Osteoblast (primary cell): ENCODE measurements around the gene TMEM151B. TPM values are rescaled to one million over a fixed set of nuclear protein-coding genes. Genes with fewer than 3 reads are reported as not detected.

Source experiments
- DNase-seq: peaks from one replicate; pipeline ENCODE4 v3.0.0; 2011; ENCODE audit warnings: low spot score, mixed read lengths; ENCODE audit not compliant: insufficient read length; ENCODE audit errors: missing footprints
- H2AFZ ChIP-seq: 2 replicates; pipeline ENCODE4 v1.6.0; 2011; ENCODE audit warnings: mild to moderate bottlenecking, low read length
- H3K27ac ChIP-seq: 2 replicates; pipeline ENCODE4 v1.5.1; 2011; ENCODE audit warnings: mild to moderate bottlenecking, low read depth, low read length, moderate library complexity
- H3K27me3 ChIP-seq: 2 replicates; pipeline ENCODE4 v1.6.0; 2012; ENCODE audit warnings: mild to moderate bottlenecking, control low read depth, inconsistent platforms, low read length, moderate library complexity; ENCODE audit not compliant: insufficient read depth
- H3K36me3 ChIP-seq: 2 replicates; pipeline ENCODE4 v1.5.1; 2011; ENCODE audit warnings: mild to moderate bottlenecking, low read length, control low read depth, moderate library complexity; ENCODE audit not compliant: insufficient read depth
- H3K4me1 ChIP-seq: 2 replicates; pipeline ENCODE4 v1.5.1; 2011; ENCODE audit warnings: mild to moderate bottlenecking, low read length, control low read depth, moderate library complexity; ENCODE audit not compliant: insufficient read depth
- H3K4me2 ChIP-seq: 2 replicates; pipeline ENCODE4 v1.6.0; 2011; ENCODE audit warnings: mild to moderate bottlenecking, low read length; ENCODE audit not compliant: insufficient read depth
- H3K4me3 ChIP-seq: fragments of 200-600 bp; sonication (generic); 3 replicates; pipeline ENCODE4 v1.5.1; 2012; ENCODE audit warnings: mild to moderate bottlenecking, low read length, inconsistent platforms; ENCODE audit not compliant: insufficient read depth
- H3K79me2 ChIP-seq: 2 replicates; pipeline ENCODE4 v1.6.0; 2012; ENCODE audit warnings: mild to moderate bottlenecking, low read length, control low read depth, inconsistent platforms; ENCODE audit not compliant: insufficient read depth
- H3K9me3 ChIP-seq: 2 replicates; pipeline ENCODE4 v1.5.1; 2011; ENCODE audit warnings: low read depth, low read length, control low read depth
- H4K20me1 ChIP-seq: 2 replicates; pipeline ENCODE4 v1.6.0; 2012; ENCODE audit warnings: mild to moderate bottlenecking, low read length, control low read depth; ENCODE audit not compliant: insufficient read depth
- CTCF ChIP-seq: IDR thresholded peaks from 2 replicates; pipeline ENCODE4 v1.5.1; 2011; ENCODE audit warnings: mild to moderate bottlenecking, low read depth, low read length, moderate library complexity; ENCODE audit errors: extremely low read depth
- total RNA-seq: library from RNA; depleted of rRNA; stranded (reverse); fragments of >200 nt; gene quantifications from 2 replicates; pipeline ENCODE4 v1.2.3, GENCODE V29; 2012

TMEM151B gene
- total RNA-seq, 1 donor, result not detected

DNA sequence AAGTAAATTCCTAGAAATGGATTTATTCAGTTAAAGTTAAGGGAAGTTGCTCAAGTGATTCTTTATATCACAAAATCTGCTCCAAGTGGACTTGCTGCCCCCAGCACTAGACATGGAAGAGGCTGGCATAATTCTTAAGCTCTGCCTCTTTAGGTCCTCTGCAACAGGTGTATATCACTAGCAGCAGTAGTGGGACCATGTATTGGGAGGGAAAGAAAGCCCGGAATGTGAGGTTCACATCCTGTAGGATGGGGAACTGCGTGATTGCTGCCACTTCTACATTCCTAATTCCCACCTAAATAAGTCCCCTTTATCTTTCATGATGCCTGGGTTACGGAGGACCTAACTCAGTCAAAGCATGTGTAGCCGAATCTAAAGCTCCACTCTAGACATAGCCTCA lies 85.4 kb downstream of the TMEM151B start:
- Histone ChIP-seq H3K27ac (no peak overlapping the region), H3K4me1 (no peaks in the 10 kb centered on the region), H3K36me3 (no peaks in the 10 kb centered on the region), H4K20me1 (no peaks in the 10 kb centered on the region), H3K79me2 (no peaks in the 10 kb centered on the region), H3K4me3 (no peak overlapping the region), H3K9me3 (no peaks in the 10 kb centered on the region), H3K27me3 (peaks cover 23% of the 10 kb centered on the region), H2AFZ (no peak overlapping the region), H3K4me2 (no peak overlapping the region)
- no peak for TF ChIP-seq CTCF
- no peak for DNase-seq

DNA sequence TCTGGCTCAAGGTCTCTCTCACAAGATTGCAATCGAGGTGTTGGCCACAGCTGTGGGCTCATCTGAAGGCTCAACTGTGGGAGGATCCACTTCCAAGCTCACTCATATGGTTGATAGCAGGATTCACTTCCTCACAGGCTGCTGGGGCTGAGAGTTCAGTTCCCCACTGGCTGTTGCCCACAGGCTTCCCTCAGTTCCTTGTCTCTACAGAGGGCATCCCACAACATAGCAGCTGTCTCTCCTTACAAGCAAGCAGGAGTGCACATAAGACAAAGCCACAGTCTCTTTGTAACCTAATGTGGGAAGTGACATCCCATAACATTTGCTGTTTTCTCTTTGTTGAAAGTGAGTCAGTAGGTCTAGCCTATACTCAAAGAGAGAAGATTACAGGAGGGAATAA lies 86.2 kb downstream of the TMEM151B start:
- Histone ChIP-seq H3K4me1 (no peaks in the 10 kb centered on the region), H3K9me3 (no peaks in the 10 kb centered on the region), H4K20me1 (no peaks in the 10 kb centered on the region), H3K27ac (no peak overlapping the region), H3K36me3 (no peaks in the 10 kb centered on the region), H3K27me3 (peaks cover 31% of the 10 kb centered on the region), H3K4me2 (no peak overlapping the region), H2AFZ (no peak overlapping the region), H3K4me3 (no peak overlapping the region), H3K79me2 (no peaks in the 10 kb centered on the region)
- DNase-seq, result no peak
- TF ChIP-seq CTCF, result no peak

Other genes with a start within 250 kb of the TMEM151B start
- 47.7 and 49.9 TPM in 2 replicates for gene MRPL14, start 143.0 kb upstream of the TMEM151B start, total RNA-seq
- 32.7 and 36.6 TPM in 2 replicates for gene TMEM63B, start 142.9 kb upstream of the TMEM151B start, total RNA-seq
- not detected in 2 replicates for gene CAPN11, start 111.6 kb upstream of the TMEM151B start, total RNA-seq
- not detected in 2 replicates for gene MYMX, start 53.5 kb upstream of the TMEM151B start, total RNA-seq
- gene SLC29A1, start 46.9 kb upstream of the TMEM151B start, total RNA-seq, result 8.0 and 10.0 TPM in 2 replicates
- 676 and 702 TPM in 2 replicates for gene HSP90AB1, start 23.3 kb upstream of the TMEM151B start, total RNA-seq
- gene SLC35B2, start 12.9 kb upstream of the TMEM151B start, total RNA-seq, result 86.0 and 94.1 TPM in 2 replicates
- 3.2 and 4.7 TPM in 2 replicates for gene NFKBIE, start 4.9 kb upstream of the TMEM151B start, total RNA-seq
- gene AARS2, start 42.9 kb downstream of the TMEM151B start, total RNA-seq, result 6.2 and 6.5 TPM in 2 replicates
- not detected in 2 replicates for gene SPATS1, start 72.2 kb downstream of the TMEM151B start, total RNA-seq
- gene CDC5L, start 117.3 kb downstream of the TMEM151B start, total RNA-seq, result 21.8 and 22.8 TPM in 2 replicates